ENCODE measurements around the gene ABCA2.
"Not testable (repeated sequence)": the region's sequence is repeated elsewhere in the genome, so short reads cannot be mapped to it uniquely, and the experiment has no call there.

Gene ABCA2

DNA sequence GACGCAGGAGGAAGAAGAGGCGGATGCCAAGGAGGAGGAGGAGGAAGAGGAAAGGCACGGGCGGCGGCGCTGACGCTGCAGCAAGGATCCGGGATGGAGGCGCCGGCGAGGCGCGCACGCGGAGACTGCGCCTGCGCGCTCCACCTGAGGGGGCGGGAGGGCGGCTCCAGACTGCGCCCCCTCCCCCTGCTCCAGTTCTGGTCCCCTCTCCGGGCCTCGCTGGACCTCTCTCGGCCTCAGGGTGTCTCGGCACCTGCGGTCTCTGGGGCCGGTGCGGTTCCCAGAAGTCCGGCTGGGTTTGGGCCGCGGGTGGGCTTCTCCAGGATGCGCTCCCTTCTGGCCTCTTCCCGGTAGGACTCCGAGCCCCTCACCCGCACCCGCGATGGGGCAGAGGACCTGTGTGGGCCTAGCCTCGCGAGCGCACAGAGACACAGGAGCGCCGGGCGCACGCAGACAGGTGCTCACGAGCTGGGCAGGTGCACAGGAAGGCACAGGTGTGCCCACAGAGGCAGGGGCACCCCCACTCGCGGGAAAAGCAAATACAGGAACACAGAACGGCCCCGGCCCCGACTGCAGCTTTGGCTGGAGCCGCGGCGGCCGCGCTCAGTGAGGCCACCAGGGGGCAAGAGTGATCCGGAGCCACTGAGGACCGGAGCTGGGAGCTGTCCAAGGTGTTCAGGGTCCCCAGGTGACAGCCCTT is 18.2 kb upstream of the ABCA2 start, which contains the start of gene NPDC1:
Gene NPDC1, minus strand, starts transcription at position 90 of the 700 bp plus-strand sequence. CDS start 188 bp downstream, outside the sequence.
- peak; percentile 100 for DNase-seq

DNA sequence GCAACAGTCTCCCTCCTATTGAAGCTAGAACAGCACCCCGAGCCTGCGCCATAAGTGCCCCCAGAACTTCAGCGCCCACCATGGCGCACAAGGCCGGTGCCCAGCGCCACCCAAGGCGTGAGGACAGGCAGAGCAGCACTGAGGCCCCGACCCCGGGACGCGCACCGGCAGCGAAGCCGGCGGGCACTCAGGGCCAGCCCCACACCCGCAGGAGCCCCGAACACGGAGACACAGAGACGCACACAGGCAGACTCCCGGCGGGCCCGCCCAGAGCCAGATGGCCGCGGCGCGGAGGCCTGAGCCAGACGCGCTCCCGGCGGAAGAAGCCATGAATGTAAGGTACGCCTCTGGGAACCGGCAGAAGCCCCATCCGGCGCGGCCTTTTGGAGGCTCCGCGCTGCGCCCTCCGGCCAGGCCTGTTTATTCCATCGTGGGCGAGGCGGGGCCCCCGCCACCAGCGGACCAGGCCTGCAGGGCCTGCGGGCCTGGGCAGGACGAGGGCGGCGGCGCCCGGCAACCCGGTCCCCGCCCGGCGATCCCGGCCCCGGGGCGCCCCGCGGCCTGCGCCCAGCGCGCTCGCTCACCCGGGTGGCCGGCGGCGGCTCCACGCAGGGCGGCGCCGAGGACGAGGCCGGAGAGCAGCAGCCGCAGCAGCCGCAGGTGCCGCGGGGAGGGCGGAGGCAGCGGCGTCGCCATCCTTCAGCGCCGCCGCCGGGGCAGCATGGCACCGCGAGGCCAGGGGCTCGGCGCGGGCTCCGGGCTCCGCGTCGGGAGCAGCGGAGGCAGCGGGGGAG is 17.5 kb upstream of the ABCA2 start:
- DNase-seq: peak; percentile 67

- peak; percentile 64 for DNase-seq
Observed at GRCh38 chr9:137044502-137045177, 16.6 kb upstream of the ABCA2 start.

GRCh38 chr9:137044037-137044436 is 16.0 kb upstream of the ABCA2 start:
- no peak for DNase-seq

GRCh38 chr9:137042751-137043727 is 15.0 kb upstream of the ABCA2 start:
- no peak for DNase-seq

- peak; percentile 43 for DNase-seq
Observed at GRCh38 chr9:137041124-137041523, 13.1 kb upstream of the ABCA2 start.

DNA sequence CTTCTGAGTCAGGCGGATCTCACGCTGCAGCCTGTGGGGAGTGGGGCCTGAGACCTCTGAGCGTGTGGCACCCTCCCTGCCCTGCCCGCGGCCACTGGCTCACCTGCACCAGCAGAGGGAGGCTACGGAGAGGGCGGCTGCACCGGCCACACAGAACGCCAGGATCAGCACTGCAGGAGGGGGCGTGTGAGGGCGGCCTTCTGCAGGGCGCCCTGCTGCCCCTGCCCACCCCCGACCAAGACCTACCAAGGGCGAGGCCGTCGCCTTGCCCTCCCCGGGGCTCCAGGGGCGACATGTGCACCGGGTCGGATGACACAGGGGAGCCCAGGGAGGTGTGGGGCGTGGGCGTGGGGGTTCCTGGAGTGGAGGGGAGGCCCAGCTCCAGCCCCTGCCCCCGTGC is 12.5 kb upstream of the ABCA2 start:
- peak; percentile 33 for DNase-seq

GRCh38 chr9:137039611-137040366 is 11.8 kb upstream of the ABCA2 start:
- no peak for DNase-seq

GRCh38 chr9:137038916-137039315 is 10.9 kb upstream of the ABCA2 start:
- no peak for DNase-seq

DNA sequence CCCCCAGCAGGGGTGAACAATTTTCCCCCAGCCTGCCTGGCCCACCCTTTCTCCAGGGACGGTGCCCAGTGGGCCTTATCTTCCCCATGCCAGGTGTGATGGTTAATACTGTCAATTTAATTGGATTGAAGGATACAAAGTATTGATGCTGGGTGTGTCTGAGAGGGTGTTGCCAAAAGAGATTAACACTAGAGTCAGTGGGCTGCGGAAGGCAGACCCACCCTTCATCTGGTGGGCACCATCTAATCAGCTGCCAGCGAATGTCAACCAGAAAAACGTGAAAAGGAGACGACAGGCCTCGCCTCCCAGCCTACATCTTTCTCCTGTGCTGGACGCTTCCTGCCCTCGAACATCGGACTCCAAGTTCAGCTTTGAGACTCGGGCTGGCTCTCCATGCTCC is 9.4 kb upstream of the ABCA2 start:
- no peak for DNase-seq

GRCh38 chr9:137037035-137037434 is 9.0 kb upstream of the ABCA2 start:
- DNase-seq: no peak

GRCh38 chr9:137035937-137036336 is 7.9 kb upstream of the ABCA2 start:
- DNase-seq: no peak

GRCh38 chr9:137035507-137035834 is 7.4 kb upstream of the ABCA2 start:
- peak; percentile 55 for DNase-seq

DNA sequence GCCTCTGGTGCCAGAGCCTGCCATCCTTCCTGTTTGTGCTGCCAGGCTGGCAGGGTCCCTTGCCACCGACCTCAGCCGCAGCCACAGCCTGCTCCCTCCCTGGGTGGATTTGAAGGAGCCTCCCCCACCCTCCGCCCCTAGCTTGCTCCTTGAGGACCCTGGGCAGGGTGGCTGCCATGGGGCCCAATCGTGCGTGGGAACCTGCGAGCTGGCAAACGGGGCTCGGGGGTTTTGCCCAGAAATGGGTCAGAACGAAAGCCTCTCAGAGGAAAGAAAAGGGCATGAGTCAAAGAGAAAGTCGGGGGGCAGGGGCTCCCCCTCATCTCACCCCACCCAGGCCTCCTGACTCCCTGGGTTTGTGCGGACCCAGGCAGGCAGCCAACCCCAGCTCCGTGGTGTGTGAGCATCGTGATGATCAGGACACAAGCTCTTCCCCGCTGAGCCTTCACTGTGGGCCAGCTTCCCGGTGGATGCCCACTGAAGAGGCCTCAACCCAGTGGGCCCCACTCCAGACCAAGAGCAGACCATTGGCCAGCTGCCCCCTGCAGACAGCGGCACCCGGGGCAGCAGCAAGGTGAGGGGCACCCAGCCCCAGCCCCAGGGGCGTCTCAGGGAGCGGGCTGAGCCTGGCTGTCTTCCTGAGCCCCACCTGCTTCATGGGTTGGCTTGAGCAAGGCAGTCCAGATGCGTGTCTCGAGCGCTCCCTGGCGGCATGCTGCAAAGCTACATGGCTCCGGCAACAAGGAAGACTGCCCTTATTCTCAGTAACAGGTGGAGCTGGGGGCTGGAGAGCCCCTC is 6.9 kb upstream of the ABCA2 start:
- peak; percentile 97 for DNase-seq

DNA sequence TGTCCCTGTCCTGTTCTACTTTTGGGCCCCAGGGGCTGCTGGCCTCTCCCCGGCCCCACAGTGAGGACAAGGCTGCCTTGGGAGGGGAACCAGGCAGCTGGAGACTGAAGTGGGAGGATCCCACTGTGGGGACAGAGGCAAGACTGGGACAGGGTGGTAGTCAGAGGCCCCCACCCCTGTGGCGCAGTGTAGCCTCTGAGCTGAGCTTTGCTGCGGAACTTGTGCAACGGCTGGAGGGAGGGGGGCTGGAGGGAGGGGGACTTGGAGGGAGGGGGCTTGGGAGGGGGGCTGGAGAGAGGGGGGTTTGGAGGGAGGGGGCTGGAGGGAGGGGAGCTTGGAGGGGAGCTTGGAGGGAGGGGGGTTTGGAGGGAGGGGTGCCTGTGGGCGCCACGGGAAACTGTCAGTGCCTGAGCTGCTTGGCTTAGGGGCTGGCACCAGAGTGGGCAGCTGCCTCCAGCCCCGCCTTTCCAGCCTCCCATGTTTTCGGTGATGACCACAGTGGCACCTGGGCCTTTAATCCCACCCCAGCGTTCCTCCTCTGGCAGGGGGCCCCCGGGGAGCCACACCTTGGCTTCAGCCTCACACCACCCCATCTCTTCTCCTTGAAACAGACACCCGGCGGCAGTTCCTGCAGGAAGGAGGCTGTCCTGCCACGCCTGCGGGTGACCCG is 6.1 kb upstream of the ABCA2 start:
- no peak for DNase-seq

GRCh38 chr9:137033481-137033880 is 5.4 kb upstream of the ABCA2 start:
- DNase-seq: not testable (repeated sequence)

- DNase-seq: no peak
Observed at GRCh38 chr9:137032858-137033257, 4.8 kb upstream of the ABCA2 start.

DNA sequence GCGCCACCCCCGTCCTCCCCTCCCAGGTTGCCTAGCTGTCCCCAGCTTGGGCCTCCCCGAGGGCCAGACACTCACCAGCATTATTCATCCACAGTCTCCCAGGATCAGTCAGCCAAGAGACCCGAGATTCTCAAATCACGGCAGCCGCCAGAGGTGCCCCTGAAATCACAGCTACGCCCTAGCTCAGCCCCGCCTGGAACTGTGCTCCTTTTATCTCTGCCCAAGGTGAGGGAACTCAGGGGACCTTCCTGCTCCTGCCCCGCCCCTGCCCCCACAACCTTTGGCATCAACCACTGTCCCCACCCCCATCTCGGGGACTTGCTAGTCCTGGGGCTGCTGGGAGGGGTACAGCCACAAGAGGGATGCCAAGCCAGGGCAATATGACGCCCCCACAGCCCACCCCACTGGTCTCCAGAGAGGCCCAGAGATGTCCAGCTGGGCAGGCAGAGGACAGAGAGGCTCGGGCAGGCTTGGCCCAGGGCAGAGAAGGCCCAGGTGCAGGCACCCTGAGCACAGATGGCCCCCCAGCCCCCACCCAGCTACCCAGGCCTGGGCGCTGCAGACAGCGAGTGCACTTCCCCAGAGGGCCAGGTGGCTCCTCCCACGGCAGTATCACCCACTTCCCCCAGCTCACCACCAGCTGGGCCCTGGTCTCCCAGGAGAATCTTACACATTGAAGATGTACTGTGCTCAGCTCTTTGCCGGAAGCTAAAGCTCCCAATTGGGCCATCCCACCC is 4.0 kb upstream of the ABCA2 start, which contains the start of gene FUT7:
Gene FUT7, minus strand, starts transcription at position 185 of the 737 bp plus-strand sequence. Its CDS starts 97 bp downstream, at position 88.
- DNase-seq: no peak

All from 8988T (cell line).